ENCODE results near the gene ZCCHC9.

DNA sequence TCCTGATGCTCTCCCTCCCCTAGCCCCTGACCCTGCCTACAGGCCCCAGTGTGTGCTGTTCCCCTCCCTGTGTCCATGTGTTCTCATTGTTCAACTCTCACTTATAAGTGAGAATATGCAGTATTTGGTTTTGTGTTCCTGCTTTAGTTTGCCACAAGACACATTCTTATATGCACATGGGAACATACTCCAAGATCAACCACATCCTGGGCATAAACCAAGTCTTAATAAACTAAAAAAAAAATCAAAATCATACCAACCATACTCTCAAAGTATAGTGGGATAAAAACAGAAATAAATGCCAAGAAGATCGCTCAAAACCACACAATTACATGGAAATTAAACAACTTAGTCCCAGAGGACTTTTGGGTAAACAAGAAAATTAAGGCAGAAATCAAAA lies 11.2 kb upstream of the ZCCHC9 start:
- TF ChIP-seq, protein P1, sequence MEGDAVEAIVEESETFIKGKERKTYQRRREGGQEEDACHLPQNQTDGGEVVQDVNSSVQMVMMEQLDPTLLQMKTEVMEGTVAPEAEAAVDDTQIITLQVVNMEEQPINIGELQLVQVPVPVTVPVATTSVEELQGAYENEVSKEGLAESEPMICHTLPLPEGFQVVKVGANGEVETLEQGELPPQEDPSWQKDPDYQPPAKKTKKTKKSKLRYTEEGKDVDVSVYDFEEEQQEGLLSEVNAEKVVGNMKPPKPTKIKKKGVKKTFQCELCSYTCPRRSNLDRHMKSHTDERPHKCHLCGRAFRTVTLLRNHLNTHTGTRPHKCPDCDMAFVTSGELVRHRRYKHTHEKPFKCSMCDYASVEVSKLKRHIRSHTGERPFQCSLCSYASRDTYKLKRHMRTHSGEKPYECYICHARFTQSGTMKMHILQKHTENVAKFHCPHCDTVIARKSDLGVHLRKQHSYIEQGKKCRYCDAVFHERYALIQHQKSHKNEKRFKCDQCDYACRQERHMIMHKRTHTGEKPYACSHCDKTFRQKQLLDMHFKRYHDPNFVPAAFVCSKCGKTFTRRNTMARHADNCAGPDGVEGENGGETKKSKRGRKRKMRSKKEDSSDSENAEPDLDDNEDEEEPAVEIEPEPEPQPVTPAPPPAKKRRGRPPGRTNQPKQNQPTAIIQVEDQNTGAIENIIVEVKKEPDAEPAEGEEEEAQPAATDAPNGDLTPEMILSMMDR (IDR thresholded peaks at IDR 0.05): no peak
- TF ChIP-seq EP300 (IDR thresholded peaks at IDR 0.05): no peak

Data from ovary (tissue), 3 donors.